HG03175 (cell line): Measurements from ENCODE around the gene PNPLA5.
"Not testable (repeated sequence)": the region's sequence is repeated elsewhere in the genome, so short reads cannot be mapped to it uniquely, and the experiment has no call there.

Experiments
- ATAC-seq: cut with Tn5 transposase; IDR thresholded peaks from one replicate; pipeline ENCODE4 v1.9.1; 2021; ENCODE audit warnings: mild to moderate bottlenecking, moderate library complexity; ENCODE audit not compliant: unreplicated experiment

The PNPLA5 gene

DNA sequence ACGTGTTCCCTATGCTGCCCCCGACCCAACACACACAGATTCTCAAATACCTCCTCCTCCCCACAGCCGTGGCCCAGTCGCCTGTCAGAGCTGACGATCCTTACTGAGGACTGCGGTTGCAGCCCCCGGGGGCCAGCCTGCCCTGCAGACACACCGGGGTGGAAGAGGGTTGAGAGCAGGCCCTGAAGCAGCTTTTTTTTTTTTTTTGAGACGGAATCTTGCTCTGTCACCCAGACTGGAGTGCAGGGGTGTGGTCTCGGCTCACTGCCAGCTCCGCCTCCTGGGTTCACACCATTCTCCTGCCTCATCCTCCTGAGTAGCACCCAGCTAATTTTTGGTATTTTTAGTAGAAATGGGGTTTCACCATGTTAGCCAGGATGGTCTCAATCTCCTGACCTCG, 11.2 kb upstream of the PNPLA5 start:
- ATAC-seq: not testable (repeated sequence)

DNA sequence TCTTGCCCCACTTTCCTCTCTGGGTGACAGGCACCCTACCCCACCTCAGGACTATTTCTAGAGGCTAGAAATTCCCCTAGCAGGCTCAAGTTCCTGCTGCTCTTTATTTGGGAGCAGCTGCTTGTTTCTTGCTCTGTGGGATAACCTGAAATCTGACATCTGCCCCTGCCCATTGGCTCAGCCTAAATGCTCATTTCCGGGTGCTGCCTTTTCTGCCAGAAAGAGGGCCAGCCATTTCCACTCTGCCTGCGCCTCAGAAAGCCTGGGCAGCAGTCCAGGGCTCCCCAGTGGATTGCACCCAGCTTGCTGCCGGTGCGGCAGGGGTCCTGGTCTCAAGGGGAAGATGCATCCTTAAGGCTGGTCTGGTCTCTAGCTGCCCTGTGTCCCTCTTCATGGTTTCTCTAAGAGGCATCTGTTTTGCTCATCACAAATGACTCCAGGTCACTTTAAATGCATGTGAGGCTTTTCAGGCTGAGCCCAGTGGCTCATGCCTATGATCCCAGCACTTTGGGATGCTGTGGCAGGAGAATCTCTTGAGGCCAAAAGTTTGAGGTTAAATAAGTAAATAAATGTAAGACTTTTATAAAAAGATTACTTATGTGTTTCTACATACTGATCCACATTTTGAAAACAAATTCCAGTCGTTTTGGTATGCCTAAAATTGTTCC, 10.3 kb upstream of the PNPLA5 start:
- no peak for ATAC-seq

- ATAC-seq: no peak
Measured at GRCh38 chr22:43900206-43900605, 8.4 kb upstream of the PNPLA5 start.

DNA sequence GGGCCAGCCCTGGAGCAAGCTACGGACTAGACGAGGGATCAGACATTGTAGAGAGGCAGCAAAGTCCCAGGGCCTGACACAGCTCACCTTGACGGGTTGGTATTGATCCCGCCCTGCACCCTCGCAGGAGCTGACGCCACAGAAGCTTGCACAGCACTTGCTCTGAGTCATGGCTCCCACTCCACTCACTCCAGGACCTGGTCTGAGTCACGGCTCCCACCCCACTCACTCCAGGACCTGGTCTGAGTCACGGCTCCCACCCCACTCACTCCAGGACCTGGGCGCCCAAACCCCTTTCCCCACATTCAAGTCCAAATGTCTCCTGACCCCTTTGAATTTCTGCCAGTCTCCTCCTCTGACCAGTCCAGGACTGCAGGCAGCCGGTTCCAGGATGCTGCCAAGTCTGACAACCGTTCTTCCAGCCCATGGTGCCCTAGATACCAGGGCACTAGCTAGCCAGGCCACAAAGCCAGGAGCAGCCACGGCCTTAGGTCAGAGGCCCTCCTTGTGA, 6.0 kb upstream of the PNPLA5 start:
- no peak for ATAC-seq

DNA sequence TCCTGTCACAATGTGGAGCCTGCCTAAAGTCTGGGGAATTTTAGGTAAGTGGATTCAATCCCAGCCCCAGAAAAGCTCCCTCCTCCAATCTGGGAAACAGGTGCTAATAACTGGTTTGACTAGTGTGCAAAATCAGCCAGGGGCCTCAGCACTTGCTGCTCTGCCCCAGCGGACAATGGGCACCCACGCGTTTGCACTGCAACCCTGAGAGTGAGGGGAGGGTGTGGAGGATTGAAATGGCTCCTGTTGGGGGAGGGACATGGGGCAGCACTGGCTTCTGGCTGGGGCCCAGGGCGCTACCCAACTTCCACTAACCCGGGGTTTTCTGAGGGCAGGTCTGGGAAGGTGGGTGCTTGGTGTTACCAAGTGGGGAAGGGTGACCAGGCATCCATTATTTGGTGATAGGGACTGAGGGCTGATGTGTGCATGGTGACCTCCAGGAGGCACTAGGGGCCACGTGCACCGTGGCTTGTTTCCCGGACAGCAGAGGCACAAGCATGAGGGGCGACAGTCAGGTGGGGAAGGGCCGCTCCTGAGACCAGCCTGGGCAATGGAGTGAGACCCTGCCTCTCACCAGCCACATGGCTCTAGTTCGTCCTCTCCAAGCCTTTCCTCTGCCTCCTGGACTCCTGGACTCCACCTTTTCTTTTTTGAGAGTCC, 4.3 kb upstream of the PNPLA5 start:
- ATAC-seq: no peak

- no peak for ATAC-seq
Measured at GRCh38 chr22:43894122-43894521, 2.3 kb upstream of the PNPLA5 start.

GRCh38 chr22:43893266-43893665, 1.5 kb upstream of the PNPLA5 start:
- no peak for ATAC-seq

DNA sequence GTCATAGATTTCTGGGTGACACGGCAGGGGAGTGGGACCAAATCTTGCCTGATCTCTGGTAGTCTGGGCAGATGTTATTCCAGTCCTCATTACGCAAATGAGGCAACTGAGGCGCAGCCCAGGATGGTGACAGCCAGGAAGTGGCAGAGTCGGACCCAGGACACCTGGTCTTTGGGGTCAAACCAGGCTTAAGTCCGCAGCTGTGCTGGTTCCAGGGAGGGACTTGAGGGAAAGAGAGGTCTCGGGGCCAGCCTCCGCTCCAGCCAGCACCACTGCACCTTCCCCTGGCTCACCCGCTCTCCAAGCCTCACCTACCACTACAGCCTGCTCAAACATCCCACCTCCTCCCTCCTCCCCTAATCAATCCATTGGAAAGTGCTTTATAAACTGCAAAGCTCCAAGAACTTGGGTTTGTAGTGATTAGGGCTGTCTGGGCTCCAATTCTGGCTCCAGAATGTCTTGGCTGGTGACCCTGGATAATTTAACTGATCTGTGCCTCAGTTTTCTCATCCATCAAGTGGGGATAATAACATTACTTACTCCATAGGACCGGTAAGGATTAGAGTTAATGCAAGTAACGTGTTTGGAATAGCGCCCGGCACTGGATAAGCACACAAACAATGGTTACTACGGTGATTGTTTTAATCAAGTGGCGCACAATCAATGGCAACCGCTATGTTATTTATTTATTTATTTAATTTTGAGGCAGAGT, 526 bp upstream of the PNPLA5 start:
- no peak for ATAC-seq

DNA sequence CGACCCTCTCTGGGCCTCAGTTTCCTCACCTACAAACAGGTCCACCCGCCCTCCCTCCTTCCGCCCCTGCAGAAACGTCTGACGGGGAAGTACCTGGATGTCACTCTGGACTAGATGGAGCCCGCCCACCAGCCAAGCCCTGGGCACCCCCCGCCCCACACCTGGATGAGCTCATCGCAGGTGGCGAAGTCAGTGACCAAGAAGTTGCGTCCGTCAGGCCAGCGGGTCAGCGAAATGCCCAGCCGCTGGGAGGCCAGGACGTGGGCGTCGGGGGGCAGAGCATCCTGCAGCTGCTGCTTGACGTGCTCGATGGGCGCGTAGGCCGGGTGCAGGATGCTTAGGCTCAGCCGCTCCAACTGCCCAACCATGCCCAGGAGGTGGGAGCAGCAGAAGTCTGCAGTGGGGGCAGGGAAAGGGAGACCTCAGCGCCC, 897 bp downstream of the PNPLA5 start:
- ATAC-seq: no peak

GRCh38 chr22:43889860-43890253, 2.0 kb downstream of the PNPLA5 start:
- no peak for ATAC-seq

DNA sequence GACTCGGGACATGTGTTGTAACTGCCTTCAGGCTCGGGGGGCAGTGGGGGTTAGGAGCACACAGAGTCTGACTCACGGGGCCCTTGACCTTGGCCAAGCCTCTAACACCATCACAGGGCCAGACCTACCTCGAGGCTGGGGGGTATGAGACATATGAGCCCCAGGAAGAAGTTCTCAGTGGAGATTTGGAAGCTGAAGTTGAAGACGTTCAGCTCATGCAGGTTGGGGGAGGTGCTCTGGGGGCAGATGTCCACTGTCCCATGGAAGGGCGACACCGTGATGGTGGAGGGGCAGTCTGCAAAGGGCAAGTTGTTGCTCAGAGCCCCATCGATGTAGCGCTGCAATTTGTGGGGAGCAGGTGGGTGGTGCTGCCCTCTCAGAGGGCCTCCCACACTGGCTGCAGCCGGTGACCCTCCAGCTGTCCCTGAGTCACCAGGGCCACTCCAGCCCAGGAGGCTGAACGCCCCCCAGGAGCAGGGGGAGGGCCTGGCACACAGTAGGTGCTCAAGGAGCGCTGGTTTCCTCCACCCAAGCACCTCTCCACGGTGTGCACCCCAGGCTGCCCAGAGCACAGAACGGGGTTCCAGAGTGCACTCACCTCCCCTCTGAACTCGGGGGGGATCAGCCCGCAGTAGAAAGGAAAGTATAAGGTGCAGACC, 2.5 kb downstream of the PNPLA5 start:
- ATAC-seq: no peak

- ATAC-seq: no peak
Measured at GRCh38 chr22:43888740-43889139, 3.1 kb downstream of the PNPLA5 start.

- no peak for ATAC-seq
Measured at GRCh38 chr22:43887391-43887790, 4.4 kb downstream of the PNPLA5 start.

- ATAC-seq: no peak
Measured at GRCh38 chr22:43886231-43886630, 5.6 kb downstream of the PNPLA5 start.

- no peak for ATAC-seq
Measured at GRCh38 chr22:43885786-43886185, 6.0 kb downstream of the PNPLA5 start.

- ATAC-seq: no peak
Measured at GRCh38 chr22:43885319-43885671, 6.5 kb downstream of the PNPLA5 start.

- peak; percentile 63 for ATAC-seq
Measured at GRCh38 chr22:43884600-43885318, 7.1 kb downstream of the PNPLA5 start.

DNA sequence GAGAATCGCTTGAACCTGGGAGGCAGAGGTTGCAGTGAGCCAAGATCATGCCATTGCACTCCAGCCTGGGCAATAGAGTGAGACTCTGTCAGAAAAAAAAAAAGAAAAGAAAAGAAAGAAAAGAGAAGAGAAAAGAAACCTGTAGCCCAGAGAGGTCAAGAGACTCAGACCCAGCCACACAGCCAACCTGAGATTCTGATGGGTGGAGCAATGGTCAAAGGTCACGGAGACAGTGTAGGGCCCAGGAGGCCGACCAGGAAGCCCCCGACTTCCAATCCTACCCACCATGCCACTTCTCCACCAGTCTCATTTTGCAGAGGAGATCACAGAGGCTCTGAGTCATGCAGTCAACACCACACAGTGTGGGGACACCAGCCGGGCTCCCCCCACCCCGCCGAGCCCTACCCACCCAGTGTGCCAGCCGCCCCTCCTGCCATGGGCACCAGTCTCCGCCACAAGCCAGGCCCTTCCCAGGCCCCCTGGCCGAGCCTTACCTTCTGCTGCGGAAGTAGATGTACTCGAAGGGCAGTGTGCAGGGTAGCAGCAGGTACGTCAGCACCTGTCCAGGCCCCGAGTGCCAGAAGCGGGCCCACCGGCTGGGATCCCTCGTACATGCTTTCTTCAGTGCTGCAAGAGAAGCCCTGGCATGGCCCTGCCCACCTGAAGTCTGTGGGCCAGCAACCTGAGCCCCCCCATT, 7.9 kb downstream of the PNPLA5 start:
- no peak for ATAC-seq

- ATAC-seq: no peak
Measured at GRCh38 chr22:43883012-43883661, 8.7 kb downstream of the PNPLA5 start.
